KOPT-K1 (cell line): ENCODE data around the gene YES1.
"Not testable (repeated sequence)": the region's sequence is repeated elsewhere in the genome, so short reads cannot be mapped to it uniquely, and the experiment has no call there.

Experiments used
- H3K27ac ChIP-seq: fragments of 200-600 bp; sonication (generic); 2 replicates; pipeline ENCODE4 v1.5.1; 2016; ENCODE audit warnings: antibody characterized with exemption, mild to moderate bottlenecking, low read depth, low read length; ENCODE audit not compliant: poor library complexity, severe bottlenecking
- H3K36me3 ChIP-seq: fragments of 200-600 bp; sonication (generic); 2 replicates; pipeline ENCODE4 v1.5.1; 2017; ENCODE audit warnings: antibody characterized with exemption, mild to moderate bottlenecking, low read length, moderate library complexity; ENCODE audit not compliant: insufficient read depth
- H3K9me3 ChIP-seq: fragments of 200-600 bp; sonication (generic); 2 replicates; pipeline ENCODE4 v1.5.1; 2017; ENCODE audit warnings: antibody characterized with exemption, low read length, mild to moderate bottlenecking; ENCODE audit not compliant: insufficient read depth, poor library complexity, severe bottlenecking

YES1 gene

GRCh38 chr18:777021-777420 lies 35.0 kb downstream of the YES1 start:
- no peaks in the 10 kb centered on the region for H3K9me3 ChIP-seq
- no peak overlapping the region for H3K27ac ChIP-seq
- H3K36me3 ChIP-seq: peaks cover 12% of the 10 kb centered on the region; the same call in 1 of the 2 replicates

GRCh38 chr18:776044-776443 lies 36.0 kb downstream of the YES1 start:
- peaks cover 12% of the 10 kb centered on the region; the same call in 1 of the 2 replicates for H3K36me3 ChIP-seq
- H3K9me3 ChIP-seq, H3K27ac ChIP-seq: not testable (repeated sequence)

- H3K27ac ChIP-seq: no peak overlapping the region
- H3K9me3 ChIP-seq: no peaks in the 10 kb centered on the region
- peaks cover 12% of the 10 kb centered on the region; the same call in 1 of the 2 replicates for H3K36me3 ChIP-seq
Observed at GRCh38 chr18:774811-775210, 37.2 kb downstream of the YES1 start.

- H3K27ac ChIP-seq: no peak overlapping the region
- H3K36me3 ChIP-seq: peaks cover 12% of the 10 kb centered on the region; the same call in 1 of the 2 replicates
- no peaks in the 10 kb centered on the region for H3K9me3 ChIP-seq
Observed at GRCh38 chr18:773980-774624, 37.9 kb downstream of the YES1 start.

- Histone ChIP-seq H3K27ac (no peak overlapping the region), H3K9me3 (no peaks in the 10 kb centered on the region), H3K36me3 (0 out of 2 replicates have a peak, but pooled peaks cover 4% of the 10 kb centered on the region)
Observed at GRCh38 chr18:770583-770961, 41.5 kb downstream of the YES1 start.

GRCh38 chr18:767961-768360 lies 44.1 kb downstream of the YES1 start:
- Histone ChIP-seq H3K27ac (no peak overlapping the region), H3K36me3 (no peaks in the 10 kb centered on the region)

GRCh38 chr18:767084-767882 lies 44.8 kb downstream of the YES1 start:
- no peak overlapping the region for H3K27ac ChIP-seq
- H3K36me3 ChIP-seq: no peaks in the 10 kb centered on the region
- H3K9me3 ChIP-seq: no peaks in the 10 kb centered on the region

More at GRCh38 chr18:767961-768360, 44.1 kb downstream of the YES1 start:
- H3K9me3 ChIP-seq: no peaks in the 10 kb centered on the region

GRCh38 chr18:766550-766860 lies 45.5 kb downstream of the YES1 start:
- Histone ChIP-seq H3K36me3 (no peaks in the 10 kb centered on the region), H3K9me3 (no peaks in the 10 kb centered on the region), H3K27ac (no peak overlapping the region)

- H3K36me3 ChIP-seq: no peaks in the 10 kb centered on the region
- no peak overlapping the region for H3K27ac ChIP-seq
- H3K9me3 ChIP-seq: no peaks in the 10 kb centered on the region
Observed at GRCh38 chr18:765764-766549, 46.1 kb downstream of the YES1 start.

GRCh38 chr18:759864-760263 lies 52.2 kb downstream of the YES1 start:
- H3K9me3 ChIP-seq, H3K27ac ChIP-seq: not testable (repeated sequence)
- peaks cover 25% of the 10 kb centered on the region for H3K36me3 ChIP-seq

- Histone ChIP-seq H3K9me3 (peaks cover 5% of the 10 kb centered on the region), H3K36me3 (peaks cover 67% of the 10 kb centered on the region)
Observed at GRCh38 chr18:755506-755905, 56.5 kb downstream of the YES1 start.

GRCh38 chr18:754656-755055 lies 57.4 kb downstream of the YES1 start:
- Histone ChIP-seq H3K9me3 (no peaks in the 10 kb centered on the region), H3K27ac (no peak overlapping the region), H3K36me3 (peaks cover 68% of the 10 kb centered on the region)

More at GRCh38 chr18:755506-755905, 56.5 kb downstream of the YES1 start:
- no peak overlapping the region for H3K27ac ChIP-seq

- Histone ChIP-seq H3K27ac (no peak overlapping the region), H3K36me3 (peaks cover 95% of the 10 kb centered on the region), H3K9me3 (no peaks in the 10 kb centered on the region)
Observed at GRCh38 chr18:750456-750855, 61.6 kb downstream of the YES1 start.

- Histone ChIP-seq H3K27ac (no peak overlapping the region), H3K36me3 (peaks cover 92% of the 10 kb centered on the region), H3K9me3 (no peaks in the 10 kb centered on the region)
Observed at GRCh38 chr18:744832-745597, 67.0 kb downstream of the YES1 start.
